Gastroesophageal sphincter (tissue), 3 donors: Measurements from ENCODE around the gene SERPINE3.

ENCODE experiments used
- POLR2A ChIP-seq, 2 donors: fragments of 450-650 bp; IDR thresholded peaks; one replicate each; pipeline ENCODE4 v1.6.1; 2017; ENCODE audit warnings: antibody characterized with exemption in 2 of 2, mild to moderate bottlenecking in 2 of 2, moderate library complexity in 1 of 2
- POLR2AphosphoS5 ChIP-seq: sonication (generic); formaldehyde crosslinking; IDR thresholded peaks from one replicate; pipeline ENCODE4 v1.6.1; 2017; ENCODE audit warnings: antibody characterized with exemption
- TF ChIP-seq, protein P1 (sequence below), 4 experiments: fragments of 200-600 bp in 2 of 4; fragments of 450-650 bp in 2 of 4; sonication (generic) in 1 of 4; IDR thresholded peaks; one replicate each; pipeline ENCODE4 v1.5.1; 2017 to 2019; ENCODE audit warnings: antibody characterized with exemption in 4 of 4, mild to moderate bottlenecking in 2 of 4, moderate library complexity in 2 of 4

DNA sequence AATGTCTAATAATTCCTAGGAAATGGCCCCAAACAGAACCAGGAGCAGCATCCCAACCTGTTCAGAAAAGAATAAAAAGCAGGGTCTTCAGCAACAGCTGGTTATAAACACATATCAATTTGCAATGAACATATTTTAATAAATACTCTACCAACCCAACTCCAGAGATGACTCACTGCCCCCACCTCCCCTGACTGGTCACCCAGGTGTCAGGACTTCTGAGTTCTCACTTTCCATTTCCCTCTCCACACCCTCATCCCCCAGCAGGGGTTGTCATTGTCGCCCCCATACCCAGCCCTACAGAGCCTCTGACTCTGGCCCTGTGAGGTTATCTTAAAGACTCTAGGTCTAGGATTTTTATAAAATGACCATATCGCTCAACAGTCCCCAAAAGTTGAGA lies 6.9 kb downstream of the SERPINE3 start:
- TF ChIP-seq, protein P1, sequence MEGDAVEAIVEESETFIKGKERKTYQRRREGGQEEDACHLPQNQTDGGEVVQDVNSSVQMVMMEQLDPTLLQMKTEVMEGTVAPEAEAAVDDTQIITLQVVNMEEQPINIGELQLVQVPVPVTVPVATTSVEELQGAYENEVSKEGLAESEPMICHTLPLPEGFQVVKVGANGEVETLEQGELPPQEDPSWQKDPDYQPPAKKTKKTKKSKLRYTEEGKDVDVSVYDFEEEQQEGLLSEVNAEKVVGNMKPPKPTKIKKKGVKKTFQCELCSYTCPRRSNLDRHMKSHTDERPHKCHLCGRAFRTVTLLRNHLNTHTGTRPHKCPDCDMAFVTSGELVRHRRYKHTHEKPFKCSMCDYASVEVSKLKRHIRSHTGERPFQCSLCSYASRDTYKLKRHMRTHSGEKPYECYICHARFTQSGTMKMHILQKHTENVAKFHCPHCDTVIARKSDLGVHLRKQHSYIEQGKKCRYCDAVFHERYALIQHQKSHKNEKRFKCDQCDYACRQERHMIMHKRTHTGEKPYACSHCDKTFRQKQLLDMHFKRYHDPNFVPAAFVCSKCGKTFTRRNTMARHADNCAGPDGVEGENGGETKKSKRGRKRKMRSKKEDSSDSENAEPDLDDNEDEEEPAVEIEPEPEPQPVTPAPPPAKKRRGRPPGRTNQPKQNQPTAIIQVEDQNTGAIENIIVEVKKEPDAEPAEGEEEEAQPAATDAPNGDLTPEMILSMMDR (IDR thresholded peaks at IDR 0.05), result no peak
- TF ChIP-seq POLR2AphosphoS5 (no peak), POLR2A (IDR thresholded peaks at IDR 0.05) (no peak)
